Measurements from ENCODE around the gene COL23A1. TPM values are rescaled to one million over a fixed set of nuclear protein-coding genes. Genes with fewer than 3 reads are reported as not detected.

COL23A1 gene
- total and polyA plus RNA-seq, 2 experiments from 2014 or later: 1.1 to 5.1 TPM

DNA sequence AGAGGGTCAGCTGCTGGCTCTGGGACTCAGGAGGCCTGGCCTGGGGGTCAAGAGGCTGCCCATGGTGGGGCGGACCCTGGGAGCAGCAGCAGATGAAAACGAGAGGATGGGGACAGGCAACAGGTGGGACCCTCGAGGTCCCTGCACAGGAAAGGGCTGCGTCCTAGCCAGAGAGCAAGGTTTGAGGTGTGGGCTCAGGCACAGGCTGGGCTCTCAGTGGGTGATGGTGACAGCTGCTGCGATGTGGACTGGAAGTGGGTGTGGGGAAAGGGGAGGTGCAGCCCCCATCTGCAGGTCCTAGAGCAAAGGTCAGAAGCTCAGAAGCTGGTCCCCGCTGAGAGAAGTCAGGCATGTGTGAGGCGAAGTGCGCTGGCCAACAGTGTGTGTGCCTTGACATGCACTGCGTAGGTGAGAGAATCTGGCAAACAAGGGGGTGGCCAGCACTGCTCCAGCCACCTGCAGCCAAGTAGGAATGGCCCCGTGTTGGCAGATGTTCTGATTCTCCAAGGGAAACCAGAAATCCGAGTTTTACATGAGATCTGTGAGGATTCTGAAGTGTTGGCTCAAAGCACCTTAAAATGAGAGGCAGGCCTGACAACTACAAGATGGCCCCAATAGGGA, 85.7 kb downstream of the COL23A1 start:
- H3K36me3 ChIP-seq (replicated peaks; ENCODE audit: insufficient read depth, low read depth): no peaks in the 10 kb centered on the region
- TF ChIP-seq EZH2 (IDR thresholded peaks at IDR 0.05; ENCODE audit: borderline replicate concordance): no peak
- no peak for TF ChIP-seq EZH2phosphoT487 (IDR thresholded peaks at IDR 0.05; ENCODE audit: low read depth, severe bottlenecking, unreplicated experiment)
- no peak for TF ChIP-seq CTCF (IDR thresholded peaks at IDR 0.05; ENCODE audit: poor library complexity)
- H3K79me2 ChIP-seq: no peaks in the 10 kb centered on the region
- no peak overlapping the region for H2AFZ ChIP-seq
- DNase-seq (ENCODE audit: low spot score): no peak
- no peaks in the 10 kb centered on the region for H3K9me2 ChIP-seq (replicated peaks; ENCODE audit: insufficient read depth)
- H3K4me2 ChIP-seq: no peak overlapping the region
- H3K4me3 ChIP-seq: no peak overlapping the region
- H3K9me3 ChIP-seq (ENCODE audit: low read depth): no peaks in the 10 kb centered on the region
- no peaks in the 10 kb centered on the region for H3K27me3 ChIP-seq
- 83% methylated on average over 11 of the region's 11 CpGs for WGBS (ENCODE audit: low lambda C conversion rate, missing lambda C conversion rate)
- no peaks in the 10 kb centered on the region for H4K20me1 ChIP-seq (ENCODE audit: insufficient read depth, poor library complexity, severe bottlenecking)
- no peak overlapping the region for H3K27ac ChIP-seq
- no peaks in the 10 kb centered on the region for H3K4me1 ChIP-seq (ENCODE audit: insufficient read depth)

- no peak for DNase-seq (ENCODE audit: low spot score)
- Histone ChIP-seq H3K9me3 (ENCODE audit: low read depth) (no peaks in the 10 kb centered on the region), H3K27me3 (no peaks in the 10 kb centered on the region), H3K4me3 (no peak overlapping the region), H3K27ac (no peak overlapping the region), H3K36me3 (replicated peaks; ENCODE audit: insufficient read depth, low read depth) (no peaks in the 10 kb centered on the region), H3K4me1 (ENCODE audit: insufficient read depth) (no peaks in the 10 kb centered on the region), H3K79me2 (no peaks in the 10 kb centered on the region), H4K20me1 (ENCODE audit: insufficient read depth, poor library complexity, severe bottlenecking) (no peaks in the 10 kb centered on the region), H3K4me2 (no peak overlapping the region), H2AFZ (no peak overlapping the region), H3K9me2 (replicated peaks; ENCODE audit: insufficient read depth) (no peaks in the 10 kb centered on the region)
- no peak for TF ChIP-seq EZH2 (IDR thresholded peaks at IDR 0.05; ENCODE audit: borderline replicate concordance)
- TF ChIP-seq CTCF (IDR thresholded peaks at IDR 0.05; ENCODE audit: poor library complexity): no peak
- TF ChIP-seq EZH2phosphoT487 (IDR thresholded peaks at IDR 0.05; ENCODE audit: low read depth, severe bottlenecking, unreplicated experiment): no peak
- WGBS (ENCODE audit: low lambda C conversion rate, missing lambda C conversion rate): 92% methylated on average over 21 of the region's 21 CpGs
Measured at GRCh38 chr5:178502401-178503100, 87.6 kb downstream of the COL23A1 start.

GRCh38 chr5:178499352-178499751, 90.8 kb downstream of the COL23A1 start:
- no peaks in the 10 kb centered on the region for H3K36me3 ChIP-seq (replicated peaks; ENCODE audit: insufficient read depth, low read depth)
- DNase-seq (ENCODE audit: low spot score): no peak
- no peaks in the 10 kb centered on the region for H3K4me1 ChIP-seq (ENCODE audit: insufficient read depth)
- H3K9me2 ChIP-seq (replicated peaks; ENCODE audit: insufficient read depth): no peaks in the 10 kb centered on the region
- H4K20me1 ChIP-seq (ENCODE audit: insufficient read depth, poor library complexity, severe bottlenecking): no peaks in the 10 kb centered on the region
- no peak overlapping the region for H2AFZ ChIP-seq
- TF ChIP-seq EZH2phosphoT487 (IDR thresholded peaks at IDR 0.05; ENCODE audit: low read depth, severe bottlenecking, unreplicated experiment): no peak
- no peak for TF ChIP-seq CTCF (IDR thresholded peaks at IDR 0.05; ENCODE audit: poor library complexity)
- TF ChIP-seq EZH2 (IDR thresholded peaks at IDR 0.05; ENCODE audit: borderline replicate concordance): no peak
- no peak overlapping the region for H3K4me2 ChIP-seq
- no peaks in the 10 kb centered on the region for H3K9me3 ChIP-seq (ENCODE audit: low read depth)
- H3K27ac ChIP-seq: no peak overlapping the region
- 88% methylated on average over 6 of the region's 6 CpGs for WGBS (ENCODE audit: low lambda C conversion rate, missing lambda C conversion rate)
- no peak overlapping the region for H3K4me3 ChIP-seq
- H3K27me3 ChIP-seq: no peaks in the 10 kb centered on the region
- H3K79me2 ChIP-seq: no peaks in the 10 kb centered on the region

All from hepatocyte (in vitro differentiated cells).